Hepatocyte (in vitro differentiated cells): ENCODE measurements around the gene RPGR. TPM values are rescaled to one million over a fixed set of nuclear protein-coding genes. Genes with fewer than 3 reads are reported as not detected.

ENCODE experiments used
- DNase-seq: peaks from one replicate; pipeline ENCODE4 v3.0.0-alpha.2; 2016; ENCODE audit warnings: low spot score
- H2AFZ ChIP-seq: fragments of 200-600 bp; sonication (generic); 2 replicates; pipeline ENCODE4 v1.6.0; 2016; ENCODE audit warnings: antibody characterized with exemption, mild to moderate bottlenecking
- H3K27ac ChIP-seq: fragments of 200-600 bp; sonication (generic); 2 replicates; pipeline ENCODE4 v1.5.1; 2016; ENCODE audit warnings: mild to moderate bottlenecking
- H3K27me3 ChIP-seq: fragments of 200-600 bp; sonication (generic); 2 replicates; pipeline ENCODE4 v1.6.1; 2016
- H3K36me3 ChIP-seq: fragments of 200-600 bp; sonication (generic); replicated peaks from 2 replicates; pipeline ENCODE4 v1.5.1; 2016; ENCODE audit warnings: low read depth; ENCODE audit not compliant: insufficient read depth
- H3K4me1 ChIP-seq: fragments of 200-600 bp; sonication (generic); 2 replicates; pipeline ENCODE4 v1.5.1; 2016; ENCODE audit warnings: mild to moderate bottlenecking, moderate library complexity; ENCODE audit not compliant: insufficient read depth
- H3K4me2 ChIP-seq: fragments of 200-600 bp; sonication (generic); 2 replicates; pipeline ENCODE4 v1.6.0; 2016
- H3K4me3 ChIP-seq: fragments of 200-600 bp; sonication (generic); 2 replicates; pipeline ENCODE4 v1.5.1; 2016; ENCODE audit warnings: mild to moderate bottlenecking
- H3K79me2 ChIP-seq: fragments of 200-600 bp; sonication (generic); 2 replicates; pipeline ENCODE4 v1.6.0; 2017; ENCODE audit warnings: mild to moderate bottlenecking
- H3K9me2 ChIP-seq: fragments of 200-600 bp; sonication (generic); replicated peaks from 2 replicates; pipeline ENCODE4 v1.6.0; 2017; ENCODE audit warnings: mild to moderate bottlenecking; ENCODE audit not compliant: insufficient read depth
- H3K9me3 ChIP-seq: fragments of 200-600 bp; sonication (generic); 2 replicates; pipeline ENCODE4 v1.5.1; 2016; ENCODE audit warnings: low read depth, mild to moderate bottlenecking
- H4K20me1 ChIP-seq: fragments of 200-600 bp; sonication (generic); 2 replicates; pipeline ENCODE4 v1.6.0; 2016; ENCODE audit warnings: mild to moderate bottlenecking; ENCODE audit not compliant: insufficient read depth, poor library complexity, severe bottlenecking
- CTCF ChIP-seq: fragments of 200-600 bp; sonication (generic); IDR thresholded peaks from 2 replicates; pipeline ENCODE4 v1.5.1; 2016; ENCODE audit warnings: antibody characterized with exemption, mild to moderate bottlenecking; ENCODE audit not compliant: poor library complexity
- EZH2 ChIP-seq: fragments of 200-600 bp; sonication (generic); IDR thresholded peaks from 2 replicates; pipeline ENCODE4 v1.6.1; 2016; ENCODE audit warnings: antibody characterized with exemption, mild to moderate bottlenecking, borderline replicate concordance
- EZH2phosphoT487 ChIP-seq: fragments of 200-600 bp; sonication (generic); IDR thresholded peaks from one replicate; pipeline ENCODE4 v1.6.1; 2018; ENCODE audit warnings: antibody characterized with exemption, mild to moderate bottlenecking, low read depth, moderate library complexity; ENCODE audit not compliant: unreplicated experiment, severe bottlenecking
- WGBS: methylation state at CpG from one replicate; pipeline ENCODE4 v1.1.6; 2016; ENCODE audit warnings: low lambda C conversion rate; ENCODE audit errors: missing lambda C conversion rate; 5-methylcytosine and 5-hydroxymethylcytosine counted together
- polyA plus RNA-seq: library from polyadenylated mRNA; unstranded; fragments of >200 nt; fragmentation: Nextera tagmentation; extraction: Ambion mirVana; gene quantifications from 2 replicates; pipeline ENCODE4 v1.2.1, GENCODE V29; 2016
- total RNA-seq: library from RNA; depleted of rRNA; stranded (reverse); fragments of >200 nt; gene quantifications from 2 replicates; pipeline ENCODE4 v1.2.3, GENCODE V29; 2014

RPGR gene
- total and polyA plus RNA-seq, 2 experiments from 2014 or later = 7.2 to 15.9 TPM

- no peak for TF ChIP-seq EZH2phosphoT487
- TF ChIP-seq EZH2 = no peak
- no peak for TF ChIP-seq CTCF
- Histone ChIP-seq H3K4me3 (no peak overlapping the region), H3K27ac (no peak overlapping the region), H4K20me1 (no peaks in the 10 kb centered on the region), H3K9me2 (no peaks in the 10 kb centered on the region), H3K79me2 (no peaks in the 10 kb centered on the region), H2AFZ (no peak overlapping the region), H3K27me3 (no peaks in the 10 kb centered on the region), H3K4me1 (no peaks in the 10 kb centered on the region), H3K4me2 (no peak overlapping the region), H3K36me3 (no peaks in the 10 kb centered on the region), H3K9me3 (no peaks in the 10 kb centered on the region)
- WGBS = 47% methylated on average over 2 of the region's 2 CpGs
- no peak for DNase-seq
Observed at GRCh38 chrX:38249965-38250364, 77.3 kb downstream of the RPGR start.

- no peaks in the 10 kb centered on the region for H3K27me3 ChIP-seq
- H3K9me3 ChIP-seq = no peaks in the 10 kb centered on the region
- no peaks in the 10 kb centered on the region for H3K4me1 ChIP-seq
- no peaks in the 10 kb centered on the region for H4K20me1 ChIP-seq
- H3K4me2 ChIP-seq = no peak overlapping the region
- H2AFZ ChIP-seq = no peak overlapping the region
- no peak overlapping the region for H3K4me3 ChIP-seq
- no peak for DNase-seq
- H3K9me2 ChIP-seq = no peaks in the 10 kb centered on the region
- H3K79me2 ChIP-seq = no peaks in the 10 kb centered on the region
- TF ChIP-seq EZH2phosphoT487 = no peak
- TF ChIP-seq EZH2 = no peak
- TF ChIP-seq CTCF = no peak
- no peak overlapping the region for H3K27ac ChIP-seq
- WGBS = 77% methylated on average over 2 of the region's 2 CpGs
- H3K36me3 ChIP-seq = no peaks in the 10 kb centered on the region
Observed at GRCh38 chrX:38247051-38247450, 80.3 kb downstream of the RPGR start.

- Histone ChIP-seq H3K4me2 (no peak overlapping the region), H3K79me2 (no peaks in the 10 kb centered on the region), H4K20me1 (no peaks in the 10 kb centered on the region), H3K4me3 (no peak overlapping the region), H3K36me3 (no peaks in the 10 kb centered on the region), H3K27ac (no peak overlapping the region), H3K9me2 (no peaks in the 10 kb centered on the region), H3K9me3 (no peaks in the 10 kb centered on the region), H3K4me1 (no peaks in the 10 kb centered on the region), H2AFZ (no peak overlapping the region), H3K27me3 (no peaks in the 10 kb centered on the region)
- DNase-seq = no peak
- no peak for TF ChIP-seq EZH2phosphoT487
- TF ChIP-seq EZH2 = no peak
- no peak for TF ChIP-seq CTCF
- WGBS = 86% methylated on average over 2 of the region's 2 CpGs
Observed at GRCh38 chrX:38240541-38240940, 86.8 kb downstream of the RPGR start.
